Measurements from ENCODE around the gene KHSRP. TPM values are rescaled to one million over a fixed set of nuclear protein-coding genes. Genes with fewer than 3 reads are reported as not detected.
"Not testable (repeated sequence)": the region's sequence is repeated elsewhere in the genome, so short reads cannot be mapped to it uniquely, and the experiment has no call there.

KHSRP gene
- total RNA-seq, 4 donors from 2014 or later = 91.2 to 162 (median 118) TPM

- no peak for TF ChIP-seq CTCF (IDR thresholded peaks at IDR 0.05)
- TF ChIP-seq POLR2A (IDR thresholded peaks at IDR 0.05) = no peak
- DNase-seq = no peak
- H3K27ac ChIP-seq = no peak overlapping the region
- H3K27me3 ChIP-seq = no peaks in the 10 kb centered on the region
- H3K9me3 ChIP-seq = no peaks in the 10 kb centered on the region
- H3K4me1 ChIP-seq = no peaks in the 10 kb centered on the region
- H3K36me3 ChIP-seq = peaks cover 0 to 1% (median 0%) of the 10 kb centered on the region in 3 donors
- no peak overlapping the region for H3K4me3 ChIP-seq
These were observed 15.1 kb upstream of the KHSRP start for GRCh38 chr19:6439743-6440142.

DNA sequence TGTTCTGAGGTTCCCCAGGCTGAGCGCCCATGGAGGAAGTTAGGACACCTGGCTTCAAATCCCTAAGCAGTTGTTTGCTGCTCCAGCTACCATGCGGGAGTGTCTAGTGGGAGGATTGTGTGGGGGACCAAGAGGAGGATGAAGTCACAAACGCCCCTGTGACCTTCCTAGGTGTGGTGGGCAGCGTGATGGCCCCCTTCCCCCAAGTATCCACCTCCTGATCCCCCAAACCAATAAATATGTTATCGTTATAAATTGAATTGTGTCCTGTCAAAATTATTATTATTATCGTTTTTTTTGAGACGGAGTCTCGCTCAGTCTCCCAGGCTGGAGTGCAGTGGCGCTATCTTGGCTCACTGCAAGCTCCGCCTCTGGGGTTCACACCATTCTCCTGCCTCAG lies 9.1 kb upstream of the KHSRP start, which contains the start of gene SLC25A41:
Gene SLC25A41 (minus strand): TSS at position 101 of the 400 bp plus-strand sequence. CDS start 70 bp downstream, at position 31.
- H3K27me3 ChIP-seq = no peaks in the 10 kb centered on the region
- no peak for DNase-seq
- no peak within 1 kb of the TSS for H3K27ac ChIP-seq
- no peaks in the 10 kb centered on the region for H3K4me1 ChIP-seq
- H3K36me3 ChIP-seq = no peaks in the 10 kb centered on the region
- H3K4me3 ChIP-seq = no peak within 1 kb of the TSS
- TF ChIP-seq CTCF (IDR thresholded peaks at IDR 0.05) (no peak), POLR2A (IDR thresholded peaks at IDR 0.05) (no peak)
- no peaks in the 10 kb centered on the region for H3K9me3 ChIP-seq

GRCh38 chr19:6433165-6433564 lies 8.6 kb upstream of the KHSRP start:
- H3K27me3 ChIP-seq = no peaks in the 10 kb centered on the region
- no peak for TF ChIP-seq CTCF (IDR thresholded peaks at IDR 0.05)
- no peak for TF ChIP-seq POLR2A (IDR thresholded peaks at IDR 0.05)
- DNase-seq = no peak
- H3K27ac ChIP-seq = no peak overlapping the region
- no peaks in the 10 kb centered on the region for H3K36me3 ChIP-seq
- no peak overlapping the region for H3K4me3 ChIP-seq
- H3K4me1 ChIP-seq = no peaks in the 10 kb centered on the region
- H3K9me3 ChIP-seq = no peaks in the 10 kb centered on the region

DNA sequence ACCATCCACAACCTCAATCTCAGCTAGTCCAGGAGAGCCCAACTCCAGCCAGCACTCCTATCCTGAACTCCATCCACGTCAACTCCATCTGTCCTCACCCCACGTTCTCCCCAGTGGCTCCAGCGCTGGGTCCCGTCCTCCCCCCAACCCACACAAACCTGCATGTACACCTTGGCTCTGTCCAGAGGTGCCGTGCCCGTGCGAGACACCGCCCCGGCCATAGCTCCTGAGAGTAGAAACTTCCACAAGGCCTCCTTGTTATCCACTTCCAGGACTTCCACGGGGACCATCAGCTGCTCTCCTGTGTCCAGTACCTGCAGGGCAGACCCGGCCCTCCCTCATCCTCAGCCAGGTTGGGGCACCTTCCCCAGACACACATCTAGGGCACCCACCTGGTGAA lies 7.3 kb upstream of the KHSRP start:
- no peaks in the 10 kb centered on the region for H3K9me3 ChIP-seq
- no peak overlapping the region for H3K4me3 ChIP-seq
- no peaks in the 10 kb centered on the region for H3K36me3 ChIP-seq
- no peaks in the 10 kb centered on the region for H3K27me3 ChIP-seq
- DNase-seq = no peak
- no peaks in the 10 kb centered on the region for H3K4me1 ChIP-seq
- no peak for TF ChIP-seq POLR2A (IDR thresholded peaks at IDR 0.05)
- no peak for TF ChIP-seq CTCF (IDR thresholded peaks at IDR 0.05)
- no peak overlapping the region for H3K27ac ChIP-seq

DNA sequence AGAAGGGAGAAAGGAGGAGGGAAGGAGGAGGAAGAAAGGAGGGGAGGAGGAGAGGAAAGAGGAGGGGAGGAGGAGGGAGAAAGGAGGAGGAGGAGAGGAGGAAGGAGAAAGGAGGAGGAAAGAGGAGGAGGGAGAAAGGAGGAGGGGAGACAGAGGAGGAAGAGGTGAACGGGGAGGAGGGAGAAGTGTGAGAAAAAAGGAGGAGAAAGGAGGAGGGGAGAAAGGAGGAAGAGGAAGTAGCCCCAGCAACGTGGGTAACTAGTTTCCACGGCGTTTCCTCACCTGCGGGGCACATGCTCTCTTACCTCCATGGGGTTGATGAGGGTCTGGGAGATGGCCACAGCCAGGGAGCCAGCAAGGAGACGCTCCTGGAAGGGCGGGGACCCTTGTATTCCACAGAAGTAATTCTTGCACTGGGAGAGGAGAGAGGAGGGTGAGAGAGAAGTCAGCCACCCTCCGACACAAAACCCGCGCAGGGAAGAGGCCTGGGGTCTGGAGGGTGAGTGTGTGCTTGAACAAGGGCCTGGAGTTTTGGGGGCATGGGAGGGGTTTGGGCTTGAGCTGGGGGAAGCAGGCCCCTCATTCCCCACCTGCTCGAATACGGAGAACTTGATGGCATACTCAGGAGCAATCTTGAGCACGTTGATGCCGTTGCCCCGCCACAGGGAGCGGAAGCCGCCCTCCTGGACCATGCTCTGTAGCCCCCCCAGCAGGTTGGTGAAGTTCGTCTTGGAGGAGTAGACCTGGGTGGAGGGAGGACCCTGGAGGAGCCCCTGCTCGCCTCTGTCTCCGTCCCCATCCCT lies 5.0 kb upstream of the KHSRP start:
- no peak for DNase-seq
- no peak overlapping the region for H3K27ac ChIP-seq
- H3K27me3 ChIP-seq = no peaks in the 10 kb centered on the region
- no peaks in the 10 kb centered on the region for H3K36me3 ChIP-seq
- peaks cover 0 to 10% (median 2%) of the 10 kb centered on the region in 4 donors for H3K4me1 ChIP-seq
- no peak overlapping the region for H3K4me3 ChIP-seq
- H3K9me3 ChIP-seq = no peaks in the 10 kb centered on the region
- no peak for TF ChIP-seq CTCF (IDR thresholded peaks at IDR 0.05)
- no peak for TF ChIP-seq POLR2A (IDR thresholded peaks at IDR 0.05)

- not testable (repeated sequence) for DNase-seq, H3K4me3 ChIP-seq, H3K27me3 ChIP-seq, H3K27ac ChIP-seq, H3K9me3 ChIP-seq, H3K36me3 ChIP-seq
- H3K4me1 ChIP-seq = peaks cover 0 to 12% (median 2%) of the 10 kb centered on the region in 4 donors
These were observed 4.2 kb upstream of the KHSRP start for GRCh38 chr19:6428692-6429418.
